GM04504 (cell line): ENCODE data around the gene DIP2C.
A peak's percentile ranks its signal among the peaks of the same experiment; 100 is the strongest.
"Not testable (repeated sequence)": the region's sequence is repeated elsewhere in the genome, so short reads cannot be mapped to it uniquely, and the experiment has no call there.

ENCODE experiments used
- DNase-seq: peaks from one replicate; pipeline ENCODE4 v3.0.0-alpha.2; 2012; ENCODE audit warnings: low read depth

The DIP2C gene

DNA sequence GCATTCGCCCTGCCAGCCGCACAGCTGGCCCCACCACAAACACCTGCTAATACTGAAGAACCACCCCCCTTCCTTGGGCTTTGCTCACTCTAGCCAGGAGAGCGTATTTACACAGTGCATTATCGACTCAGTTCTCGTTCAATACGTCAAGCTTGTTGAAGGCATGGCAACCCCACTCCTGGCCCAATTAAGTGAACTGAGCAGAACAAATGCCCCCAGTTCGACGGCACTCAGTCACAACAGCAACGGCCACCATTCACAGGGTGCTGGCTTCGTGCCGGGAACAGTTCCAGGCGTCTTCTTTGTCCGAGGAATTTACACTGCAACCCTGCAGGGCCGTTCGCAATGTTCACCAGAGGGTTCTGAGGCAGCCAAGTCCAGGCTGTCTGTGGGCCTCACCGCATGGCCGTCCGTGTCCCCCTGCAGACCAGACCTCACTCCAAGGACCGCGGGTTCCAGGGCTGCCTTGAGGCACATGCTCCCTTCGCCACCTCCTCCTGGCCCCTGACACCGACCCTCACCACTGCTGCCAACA is 175.3 kb downstream of the DIP2C start:
- DNase-seq, result no peak

DNA sequence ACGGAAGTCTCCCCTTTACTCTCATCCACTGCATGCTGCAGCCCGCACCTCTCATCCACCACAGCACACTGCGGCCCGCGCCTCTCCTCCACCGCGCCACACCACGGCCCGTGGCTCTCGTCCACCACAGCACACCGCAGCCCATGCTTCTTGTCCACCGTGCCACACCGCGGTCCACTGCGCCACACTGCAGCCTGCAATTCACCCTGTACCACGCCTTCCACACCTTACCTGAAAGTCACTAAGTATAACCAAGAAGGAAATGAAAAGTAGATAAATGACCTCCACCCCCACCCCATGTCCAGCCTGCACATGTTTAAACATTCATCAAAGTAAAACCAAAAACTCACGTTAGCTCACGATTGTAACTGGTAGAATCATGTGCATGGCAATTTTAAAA is 176.1 kb downstream of the DIP2C start:
- no peak for DNase-seq

DNA sequence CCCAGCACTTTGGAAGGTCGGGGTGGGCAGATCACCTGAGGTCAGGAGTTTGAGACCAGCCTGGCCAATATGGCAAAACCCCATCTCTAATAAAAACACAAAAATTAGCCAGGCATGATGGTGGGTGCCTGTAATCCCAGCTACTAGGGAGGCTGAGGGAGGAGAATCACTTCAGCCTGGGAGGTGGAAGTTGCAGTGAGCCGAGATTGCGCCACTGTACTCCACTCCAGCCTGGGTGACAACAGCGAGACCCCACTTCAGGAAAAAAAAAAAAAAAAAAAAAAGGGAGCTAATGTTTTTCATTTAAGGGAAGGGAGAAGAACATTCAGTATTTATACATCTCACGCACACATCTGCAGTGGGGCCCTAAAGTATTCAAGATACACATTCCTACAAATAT is 176.8 kb downstream of the DIP2C start:
- not testable (repeated sequence) for DNase-seq

DNA sequence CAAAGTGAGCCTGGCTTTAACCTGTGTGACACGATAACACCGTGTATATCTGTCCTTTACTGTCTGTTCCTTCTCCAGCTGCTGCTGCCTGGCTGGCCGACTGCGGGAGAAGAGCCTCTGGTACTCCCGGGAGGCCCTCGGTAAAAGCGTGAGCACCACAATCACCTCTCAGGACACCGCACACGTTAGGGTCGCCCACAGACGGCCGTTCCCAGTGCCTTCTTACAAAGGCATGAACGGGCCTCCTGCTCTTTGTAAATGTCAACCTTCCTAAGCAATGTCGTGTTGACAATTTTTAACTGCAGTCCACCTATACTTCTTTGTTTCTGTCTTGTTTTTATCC is 177.6 kb downstream of the DIP2C start:
- DNase-seq, result no peak

DNA sequence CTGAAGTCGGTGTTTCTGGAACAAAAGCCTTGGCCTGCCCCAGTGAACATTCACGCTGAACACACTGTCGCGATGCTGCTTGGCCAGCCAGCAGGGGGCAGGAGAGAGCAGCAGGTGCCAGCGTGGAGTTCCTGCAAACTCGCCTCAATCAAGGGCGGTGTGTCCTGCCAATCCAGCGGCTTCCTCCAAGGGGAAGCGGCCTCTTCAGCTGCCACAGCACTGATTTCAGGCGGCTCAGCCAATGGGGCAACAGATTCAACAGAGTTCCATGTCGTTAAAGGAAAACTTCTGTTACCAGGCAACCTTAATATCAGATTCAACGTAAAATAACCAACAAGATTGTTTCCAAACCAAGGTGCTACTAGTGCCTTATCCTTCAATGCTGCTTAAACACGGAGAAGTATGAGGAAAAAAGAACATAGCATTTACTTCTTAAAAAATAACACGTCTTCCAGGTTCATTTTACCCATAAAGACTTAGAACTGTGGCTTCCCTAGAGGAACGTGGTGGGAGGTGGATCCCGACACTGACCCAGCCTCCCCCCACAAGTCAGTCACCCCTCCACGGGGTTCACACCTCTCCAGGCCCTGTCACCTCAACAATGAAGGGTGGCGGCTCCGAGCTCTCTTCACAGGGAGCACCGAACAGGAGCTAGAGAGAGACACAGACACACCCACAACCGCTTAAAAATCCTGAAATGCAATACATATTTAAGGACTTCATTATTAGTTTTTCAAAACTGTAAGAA is 178.2 kb downstream of the DIP2C start:
- peak; percentile 83 for DNase-seq

DNA sequence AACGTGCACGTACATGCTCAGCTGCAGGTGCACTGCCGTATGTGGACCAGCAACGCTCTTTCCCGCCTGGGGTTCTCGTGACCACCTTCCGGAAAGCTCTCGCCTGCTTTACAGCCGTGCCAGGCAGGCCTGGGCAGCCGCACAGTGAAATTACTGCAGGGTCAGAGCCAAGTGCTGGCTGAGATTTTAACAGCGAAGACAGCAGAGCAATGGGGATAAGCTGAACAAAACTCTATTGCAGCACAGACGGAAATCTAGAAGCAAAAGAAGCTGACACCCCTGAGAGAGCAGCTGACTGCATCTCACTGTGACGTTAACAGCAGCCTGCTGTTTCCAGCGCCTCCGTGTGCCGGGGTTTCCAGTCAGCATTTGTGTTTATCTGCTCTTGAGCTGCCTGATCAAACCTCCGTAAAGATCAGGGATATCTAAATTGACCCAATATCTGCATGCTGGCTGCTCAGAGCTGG is 179.0 kb downstream of the DIP2C start:
- no peak for DNase-seq

DNA sequence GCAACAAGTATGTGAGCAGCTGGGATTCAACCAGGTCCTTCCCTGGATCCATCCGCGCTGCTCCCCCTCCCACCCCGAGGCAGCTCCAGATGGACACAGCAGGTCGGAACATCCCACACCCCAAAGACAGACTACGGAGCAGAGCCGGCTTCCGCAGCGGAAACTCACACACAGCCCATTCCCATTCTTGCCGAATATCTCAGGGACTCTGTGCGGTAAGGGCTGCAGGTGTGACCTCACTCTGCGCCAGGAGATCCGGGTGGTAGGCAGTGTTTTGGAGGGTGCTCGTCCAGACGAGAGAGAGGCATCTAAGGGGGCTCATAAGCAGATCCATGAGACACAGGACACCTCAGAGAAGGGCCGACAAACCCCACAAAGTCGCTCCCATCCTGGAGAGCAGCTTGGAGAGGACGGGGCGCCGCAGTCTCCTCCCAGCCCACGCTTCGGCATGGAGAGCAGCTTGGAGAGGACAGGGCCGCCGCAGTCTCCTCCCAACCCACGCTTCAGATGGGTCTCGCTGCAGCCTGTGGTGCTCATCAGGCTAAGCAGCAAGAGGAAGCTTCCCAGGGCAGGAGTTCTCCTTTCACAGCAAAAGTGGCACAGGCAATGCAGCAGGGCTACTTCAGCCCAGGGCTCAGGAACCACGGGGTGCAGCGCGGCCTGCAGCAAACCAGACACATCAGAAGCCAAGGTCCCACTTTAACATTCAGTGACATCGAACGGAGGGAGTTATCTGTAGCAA is 179.9 kb downstream of the DIP2C start:
- no peak for DNase-seq

DNA sequence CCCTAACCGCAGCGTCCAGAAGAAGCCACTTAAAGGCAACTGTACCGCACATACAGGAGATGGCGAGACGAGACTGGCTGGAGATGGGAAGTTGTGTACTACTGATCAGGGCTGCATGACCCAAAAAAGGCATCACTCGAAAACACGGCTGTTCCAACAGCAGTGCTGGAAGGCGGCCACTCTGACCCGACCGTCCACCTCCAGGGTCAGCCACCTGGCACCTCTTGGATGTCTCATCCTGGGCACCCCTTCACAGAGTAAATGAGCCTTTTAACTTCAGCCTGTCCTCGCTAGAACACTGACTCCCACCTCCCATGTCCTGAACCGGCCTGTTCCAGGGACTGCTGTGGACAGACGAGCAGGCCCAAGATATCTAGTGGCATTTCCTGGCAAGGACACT is 180.7 kb downstream of the DIP2C start:
- DNase-seq, result no peak

DNA sequence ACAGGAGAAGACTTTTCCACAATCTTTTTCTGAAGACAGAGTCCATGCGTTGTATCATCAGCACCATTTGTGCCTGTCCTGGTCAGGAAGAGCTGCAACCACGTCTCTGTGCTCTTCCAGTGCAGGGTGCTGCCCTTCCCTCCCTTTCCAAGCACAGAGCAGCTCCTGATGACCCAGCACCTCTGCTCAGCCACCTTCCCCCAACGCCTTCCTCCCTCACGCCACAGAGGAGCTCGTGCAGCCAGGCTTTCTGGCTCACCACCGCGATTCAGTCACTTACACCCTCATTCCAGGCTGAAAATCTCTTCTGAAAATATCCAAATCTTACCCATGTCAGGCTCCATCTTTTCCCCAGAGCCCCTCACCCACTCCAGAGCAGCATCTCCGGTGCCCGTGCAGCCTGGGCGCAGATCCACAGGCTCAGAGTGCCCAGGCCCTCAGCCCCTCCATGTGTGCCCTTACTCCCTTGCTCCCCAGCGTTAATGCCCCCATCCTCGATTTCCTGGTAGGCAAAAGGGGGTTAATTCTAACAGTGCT is 181.5 kb downstream of the DIP2C start:
- DNase-seq, result no peak

DNA sequence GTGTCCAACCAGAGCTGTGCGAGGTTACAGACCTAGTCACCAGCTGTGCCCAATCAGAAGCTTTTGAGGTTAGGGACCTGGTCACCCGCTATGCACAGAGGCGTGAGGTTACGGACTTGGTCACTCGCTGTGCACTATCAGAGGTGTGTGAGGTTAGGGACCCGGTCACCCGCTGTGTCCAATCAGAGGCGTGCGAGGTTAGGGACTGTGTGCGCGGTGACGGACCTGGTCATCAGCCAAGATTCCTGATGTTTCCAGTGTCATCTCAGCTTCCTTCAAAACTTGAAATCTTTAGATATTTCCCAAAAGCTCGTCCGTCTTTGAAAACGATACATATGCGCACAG is 182.1 kb downstream of the DIP2C start:
- DNase-seq, result no peak

DNA sequence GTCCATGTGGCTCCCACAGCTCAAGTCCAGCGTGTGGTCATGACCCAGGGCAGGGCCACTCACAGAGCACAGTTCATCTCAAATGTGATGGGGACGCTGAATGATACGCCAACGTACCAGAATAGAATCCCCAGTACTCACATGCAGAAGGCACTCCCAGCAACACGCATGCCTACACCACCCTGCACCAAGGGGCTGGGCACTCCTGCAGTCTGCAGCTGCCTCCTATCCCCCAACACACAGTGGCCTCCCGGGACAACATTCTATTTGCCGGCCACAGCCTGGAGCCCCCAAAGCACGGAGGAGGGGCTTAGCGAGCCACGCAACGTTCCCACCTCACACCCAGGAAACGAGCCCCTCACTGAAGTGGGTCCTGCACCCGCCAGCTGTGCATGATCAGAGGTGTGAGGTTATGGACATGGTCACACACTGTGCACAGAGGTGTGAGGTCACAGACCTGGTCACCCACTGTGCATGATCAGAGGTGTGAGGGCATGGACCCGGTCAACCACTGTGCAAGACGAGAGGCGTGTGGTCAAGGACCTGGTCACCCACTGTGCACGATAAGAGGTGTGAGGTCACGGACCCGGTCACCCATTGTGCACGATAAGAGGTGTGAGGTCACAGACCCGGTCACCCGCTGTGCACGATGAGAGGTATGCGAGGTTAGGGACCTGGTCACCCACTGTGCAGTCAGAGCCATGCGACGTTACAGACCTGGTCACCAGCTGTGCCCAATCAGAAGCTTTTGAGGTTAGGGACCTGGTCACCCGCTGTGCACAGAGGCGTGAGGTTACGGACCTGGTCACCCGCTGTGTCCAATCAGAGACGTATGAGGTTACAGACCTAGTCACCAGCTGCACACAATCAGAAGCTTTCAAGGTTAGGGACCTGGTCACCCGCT is 182.8 kb downstream of the DIP2C start:
- no peak for DNase-seq

DNA sequence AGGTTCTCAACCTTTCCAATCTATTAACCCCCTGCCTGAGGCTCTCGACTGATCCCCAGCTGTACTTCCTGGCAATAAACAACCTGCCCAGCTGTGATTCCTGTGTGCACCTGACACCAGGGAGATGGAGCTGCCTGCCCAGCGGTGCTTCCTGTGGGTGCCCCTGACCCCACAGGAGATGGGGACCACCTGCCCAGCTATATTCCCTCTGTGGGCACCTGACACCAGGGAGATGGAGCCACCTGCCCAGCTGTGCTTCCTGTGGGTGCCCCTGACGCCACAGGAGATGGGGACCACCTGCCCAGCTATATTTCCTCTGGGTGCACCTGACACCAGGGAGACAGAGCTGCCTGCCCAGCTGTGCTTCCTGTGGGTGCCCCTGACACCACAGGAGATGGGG is 184.0 kb downstream of the DIP2C start:
- DNase-seq, result no peak

DNA sequence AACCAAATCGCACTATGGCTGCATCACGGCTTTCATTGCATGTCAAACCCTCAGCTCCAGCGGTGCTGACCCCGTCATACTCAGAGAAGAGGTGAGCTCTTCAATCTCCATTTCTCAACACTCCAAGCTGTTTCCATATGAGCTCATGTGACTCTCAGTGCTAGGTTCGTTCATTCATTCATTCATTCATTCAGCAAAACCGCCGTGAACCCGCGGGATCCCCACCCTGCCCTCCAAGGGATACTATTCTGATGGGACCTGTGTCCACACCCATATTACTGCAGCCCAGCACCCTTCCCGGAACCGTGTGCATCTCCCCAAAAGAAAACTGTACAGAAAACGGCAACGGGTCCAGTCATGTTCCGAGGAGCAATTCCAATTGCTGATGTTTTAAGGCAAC is 184.7 kb downstream of the DIP2C start:
- DNase-seq, result no peak

DNA sequence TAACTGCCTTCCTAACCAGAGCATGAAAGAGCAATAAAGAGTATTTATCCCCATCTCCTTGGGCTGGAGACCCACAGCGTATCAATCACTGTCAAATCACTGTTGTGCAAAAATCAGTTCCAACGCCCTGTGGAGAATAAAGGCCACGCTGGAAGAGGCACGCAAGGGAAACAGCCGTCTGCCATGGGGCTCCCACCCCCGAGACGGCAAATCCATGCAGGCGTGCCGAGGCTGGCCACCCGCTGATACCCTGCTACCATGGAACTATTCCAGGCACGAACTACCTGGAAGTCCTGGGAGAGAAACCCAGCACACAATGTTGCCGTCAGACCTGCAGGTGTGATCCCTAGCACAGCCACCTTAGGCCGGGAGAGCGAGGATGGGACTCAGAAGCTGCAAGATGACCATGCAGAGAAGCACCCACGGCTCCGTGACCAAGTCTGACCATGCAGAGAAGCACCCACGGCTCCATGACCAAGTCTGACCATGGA is 185.3 kb downstream of the DIP2C start:
- no peak for DNase-seq

DNA sequence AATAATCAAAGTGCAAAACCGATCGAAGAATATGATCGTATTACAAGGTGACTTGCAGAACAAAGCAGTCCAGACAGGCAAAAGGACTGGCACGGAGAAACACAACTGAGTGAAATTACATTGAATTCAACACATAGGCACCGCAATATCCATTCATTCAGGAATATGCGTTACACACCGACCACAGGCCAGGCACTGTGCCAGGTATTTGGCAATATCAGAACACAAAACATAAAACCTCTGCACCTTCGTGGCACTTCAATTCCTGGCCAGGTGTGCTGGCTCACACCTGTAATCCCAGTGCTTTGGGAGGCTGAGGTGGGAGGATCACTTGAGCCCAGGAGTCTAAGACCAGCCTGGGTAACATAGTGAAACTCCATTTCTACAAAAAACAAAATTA is 187.9 kb downstream of the DIP2C start:
- DNase-seq, result no peak

DNA sequence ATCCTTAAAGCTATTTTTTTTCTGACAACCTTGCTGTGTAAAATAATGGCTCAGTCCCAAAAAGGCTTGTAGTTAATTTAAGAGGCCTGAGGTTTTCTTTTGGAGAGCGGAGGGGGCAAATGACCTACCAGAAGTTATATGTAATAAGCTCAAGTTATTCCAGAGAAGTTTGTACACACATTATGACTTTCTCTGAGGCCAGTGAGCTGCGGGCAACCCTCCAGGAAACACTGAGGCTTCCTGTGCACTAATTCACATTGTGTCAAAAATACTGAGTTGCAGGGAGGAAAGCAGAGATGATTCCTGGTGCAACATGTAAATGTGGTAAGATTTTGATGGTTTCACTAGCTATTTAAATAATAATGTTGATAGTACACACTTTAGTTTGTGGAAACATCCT is 188.6 kb downstream of the DIP2C start:
- DNase-seq, result no peak

DNA sequence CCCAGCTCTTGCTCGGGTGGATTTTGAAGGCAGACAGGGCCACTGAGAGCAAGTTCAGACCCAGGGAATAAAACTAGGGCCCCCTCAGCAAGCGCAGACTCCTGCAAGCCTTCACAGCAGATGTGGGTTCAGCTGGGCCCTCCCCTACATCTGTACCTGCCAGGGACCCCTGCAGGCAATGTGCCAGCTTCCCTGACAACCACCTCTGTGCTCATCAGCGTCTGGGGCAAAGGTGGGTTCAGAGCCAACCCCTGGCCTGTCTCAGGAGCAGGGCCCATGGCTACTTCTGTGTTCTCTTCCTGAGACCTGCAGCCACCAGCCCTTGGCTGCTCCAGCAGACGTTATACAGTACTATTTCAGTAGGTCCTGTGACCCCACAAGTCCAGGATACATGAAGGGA is 189.5 kb downstream of the DIP2C start:
- DNase-seq, result no peak

DNA sequence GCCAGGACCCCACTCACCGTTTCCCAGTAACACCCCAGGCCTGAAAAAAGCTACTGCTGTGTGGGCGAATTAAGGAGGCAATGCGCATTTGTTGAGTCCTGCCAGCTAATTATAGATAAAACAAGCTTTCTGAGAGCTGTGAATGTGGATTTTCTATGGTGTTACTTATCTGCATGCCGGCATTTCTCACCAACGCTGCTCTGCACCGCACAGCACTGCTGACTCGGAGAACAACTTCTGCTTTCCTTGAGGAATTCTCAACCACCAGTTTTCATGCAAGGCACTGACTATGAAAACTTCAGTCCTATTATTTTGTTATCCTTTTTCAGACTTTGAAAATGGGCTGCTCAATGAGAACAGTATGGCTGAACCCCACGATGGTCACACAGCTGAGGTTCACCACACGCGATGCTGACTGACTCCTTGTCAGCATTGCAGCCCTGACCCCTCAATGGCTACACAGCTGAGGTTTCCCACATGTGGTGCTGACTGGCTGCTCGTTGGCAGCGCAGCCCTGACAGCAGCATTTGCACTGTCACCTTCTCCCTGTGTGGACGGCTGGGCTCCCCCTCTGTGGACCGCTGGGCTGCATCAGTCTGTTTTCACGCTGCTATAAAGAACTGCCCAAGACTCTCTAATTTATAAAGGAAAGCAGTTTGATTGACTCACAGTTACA is 190.6 kb downstream of the DIP2C start:
- no peak for DNase-seq

DNA sequence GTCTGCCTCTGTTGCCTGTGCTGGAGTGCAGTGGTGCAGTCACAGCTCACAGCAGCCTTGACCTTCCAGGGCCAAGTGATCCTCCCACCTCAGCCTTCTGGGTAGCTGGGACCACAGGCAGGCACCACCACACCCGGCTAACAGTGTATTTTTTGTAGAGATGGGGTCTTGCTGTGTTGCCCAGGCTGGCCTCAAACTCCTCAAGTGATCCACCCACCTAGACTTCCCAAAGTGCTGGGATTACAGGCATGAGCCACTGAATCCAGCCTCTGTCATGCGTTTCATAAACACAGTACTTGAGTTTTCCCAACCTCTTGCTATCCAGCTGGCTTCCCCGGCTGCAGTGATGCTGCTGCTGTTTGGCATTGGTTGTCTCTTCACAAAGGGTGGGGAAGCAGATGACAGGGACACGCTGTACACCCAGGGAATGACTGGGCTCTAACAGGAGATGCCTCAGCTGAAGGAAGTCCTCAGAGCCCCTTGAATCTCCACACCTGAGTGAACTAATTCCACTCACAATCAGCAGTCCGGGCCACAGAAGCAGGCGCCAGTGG is 191.5 kb downstream of the DIP2C start:
- no peak for DNase-seq

DNA sequence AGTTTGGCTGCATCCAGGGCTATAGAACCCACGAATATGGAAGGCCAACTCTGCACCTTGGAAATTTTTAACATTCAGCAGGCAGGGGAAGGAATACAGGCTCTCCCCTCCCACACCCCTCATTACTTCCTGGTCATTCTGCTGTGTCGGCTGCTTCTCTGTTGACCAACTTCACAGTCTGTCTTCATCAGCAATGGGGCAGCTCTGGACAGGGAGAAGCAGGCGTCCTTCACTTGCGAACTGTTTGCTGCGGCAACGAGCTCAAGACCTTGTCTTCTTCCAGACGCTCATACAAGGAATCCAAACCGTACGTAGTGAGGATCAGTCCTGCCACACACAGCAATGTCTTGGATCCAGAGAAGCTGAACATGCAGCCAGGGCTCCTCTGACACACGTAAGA is 192.2 kb downstream of the DIP2C start:
- no peak for DNase-seq

DNA sequence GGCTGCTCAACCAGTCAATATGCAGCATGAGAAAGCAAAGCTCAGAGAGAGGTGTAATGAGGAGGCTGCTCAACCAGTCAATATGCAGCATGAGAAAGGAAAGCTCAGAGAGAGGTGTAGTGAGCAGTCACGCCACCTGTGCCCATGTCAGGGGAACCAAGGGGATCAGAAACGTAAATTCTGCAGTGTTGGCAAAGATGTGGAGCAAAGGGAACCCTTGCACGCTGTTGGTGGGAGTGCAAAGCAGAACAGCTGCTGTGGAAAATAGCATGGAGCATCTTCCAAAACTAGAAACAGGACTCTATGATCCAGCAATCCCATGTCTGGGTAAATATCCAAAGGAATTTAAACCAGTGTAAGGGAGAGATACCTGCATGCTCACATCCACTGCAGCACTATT is 194.9 kb downstream of the DIP2C start:
- no peak for DNase-seq
